H1 (cell line): Measurements from ENCODE around the gene SLFNL1. TPM values are rescaled to one million over a fixed set of nuclear protein-coding genes. Genes with fewer than 3 reads are reported as not detected.

Experiments
- CTCF ChIA-PET: fragments of 300-600 bp; sonication (Branson Sonifier 250); formaldehyde crosslinking; loops from one replicate; lab custom pipeline; 2021; ENCODE audit not compliant: partially characterized antibody; lab: Charles Lee
- POLR2A ChIA-PET: fragments of 300-600 bp; sonication (Branson Sonifier 250); formaldehyde crosslinking; loops from one replicate; lab custom pipeline; 2021; ENCODE audit warnings: inconsistent platforms; ENCODE audit not compliant: partially characterized antibody; lab: Charles Lee
- DNase-seq, 2 experiments: peaks; one replicate each; pipeline versions ENCODE4 v3.0.0 to v3.0.0-alpha.2; 2010 to 2022; ENCODE audit warnings: low spot score in 2 of 2, low read depth in 1 of 2, mixed read lengths in 1 of 2
- FAIRE-seq: peaks from 2 replicates; lab custom pipeline; 2011; peaks lifted over from hg19 to GRCh38; lab: Jason Lieb, UNC
- H2AFZ ChIP-seq: 2 replicates; pipeline ENCODE4 v1.8.1; 2012; ENCODE audit warnings: low read length, inconsistent platforms
- H2AK5ac ChIP-seq: 2 replicates; pipeline ENCODE4 v1.6.1; 2013; ENCODE audit warnings: low read depth, low read length
- H2BK120ac ChIP-seq: replicated peaks from 2 replicates; pipeline ENCODE3; 2013; ENCODE audit warnings: low read depth, low read length, inconsistent platforms
- H2BK12ac ChIP-seq: 2 replicates; pipeline ENCODE4 v1.6.1; 2013; ENCODE audit warnings: low read depth, low read length
- H2BK15ac ChIP-seq: 2 replicates; pipeline ENCODE4 v1.6.1; 2013; ENCODE audit warnings: low read length
- H2BK20ac ChIP-seq: 2 replicates; pipeline ENCODE4 v1.6.1; 2013; ENCODE audit warnings: low read length
- H2BK5ac ChIP-seq: 2 replicates; pipeline ENCODE4 v1.6.1; 2013; ENCODE audit warnings: low read depth, low read length
- H3K14ac ChIP-seq: 2 replicates; pipeline ENCODE4 v1.6.1; 2013; ENCODE audit warnings: inconsistent platforms; ENCODE audit not compliant: insufficient read length
- H3K18ac ChIP-seq: 2 replicates; pipeline ENCODE4 v1.6.1; 2013; ENCODE audit warnings: low read length; ENCODE audit errors: extremely low read depth
- H3K23ac ChIP-seq: 2 replicates; pipeline ENCODE4 v1.6.1; 2013; ENCODE audit warnings: inconsistent platforms; ENCODE audit not compliant: insufficient read length
- H3K23me2 ChIP-seq: 2 replicates; pipeline ENCODE4 v1.6.1; 2013; ENCODE audit warnings: low read depth, low read length
- H3K27ac ChIP-seq: 2 replicates; pipeline ENCODE4 v1.6.1; 2011; ENCODE audit warnings: low read depth, low read length, inconsistent platforms
- H3K27me3 ChIP-seq, 4 experiments: replicated peaks in 1 of 4; 1 replicate in 1 of 4; 2 replicates in 3 of 4; pipeline versions ENCODE4 v1.6.1 to v1.8.1; 2011 to 2013; ENCODE audit warnings: low read length in 3 of 4, mild to moderate bottlenecking in 3 of 4, inconsistent platforms in 2 of 4, mixed read lengths in 2 of 4, moderate library complexity in 1 of 4; ENCODE audit not compliant: control insufficient read depth in 3 of 4, insufficient read depth in 3 of 4; ENCODE audit errors: extremely low read depth in 1 of 4
- H3K36me3 ChIP-seq, 4 experiments: 2 replicates each; pipeline versions ENCODE4 v1.6.1 to v1.8.1; 2011 to 2013; ENCODE audit warnings: mild to moderate bottlenecking in 4 of 4, low read length in 3 of 4, moderate library complexity in 2 of 4, control low read depth in 1 of 4, inconsistent platforms in 1 of 4; ENCODE audit not compliant: insufficient read depth in 4 of 4, control insufficient read depth in 2 of 4
- H3K4ac ChIP-seq: replicated peaks from 2 replicates; pipeline ENCODE3; 2013; ENCODE audit warnings: low read length, low read depth, mixed read lengths, inconsistent platforms; ENCODE audit not compliant: insufficient read length
- H3K4me1 ChIP-seq, 4 experiments: replicated peaks in 1 of 4; 1 replicate in 1 of 4; 2 replicates in 3 of 4; pipeline versions ENCODE4 v1.6.1 to v1.8.1; 2011 to 2013; ENCODE audit warnings: low read length in 3 of 4, inconsistent platforms in 2 of 4, mixed read lengths in 1 of 4; ENCODE audit not compliant: insufficient read depth in 4 of 4, control insufficient read depth in 3 of 4
- H3K4me2 ChIP-seq, 2 experiments: 2 replicates each; pipeline versions ENCODE4 v1.6.1 to v1.8.1; 2011 to 2013; ENCODE audit warnings: low read depth in 2 of 2, low read length in 2 of 2, control low read depth in 1 of 2, inconsistent platforms in 1 of 2, mild to moderate bottlenecking in 1 of 2; ENCODE audit not compliant: insufficient read depth in 1 of 2
- H3K4me3 ChIP-seq, 4 experiments: fragments of 200-600, 300-600 bp in 1 of 4; sonication (generic), shearing (Covaris generic), sonication (Bioruptor Twin) in 1 of 4; 2 replicates each; pipeline versions ENCODE4 v1.5.1 to v1.8.1; 2011 to 2016; ENCODE audit warnings: low read length in 4 of 4, low read depth in 3 of 4, control low read depth in 2 of 4, inconsistent platforms in 2 of 4, mild to moderate bottlenecking in 2 of 4, mixed read lengths in 1 of 4, moderate library complexity in 1 of 4; ENCODE audit not compliant: insufficient read depth in 2 of 4; ENCODE audit errors: extremely low read depth in 1 of 4
- H3K56ac ChIP-seq: replicated peaks from 2 replicates; pipeline ENCODE3; 2013; ENCODE audit warnings: low read depth, mild to moderate bottlenecking, mixed read lengths, low read length, inconsistent platforms; ENCODE audit not compliant: insufficient read length
- H3K79me1 ChIP-seq: 2 replicates; pipeline ENCODE4 v1.6.1; 2013; ENCODE audit warnings: low read depth, low read length, control low read depth
- H3K79me2 ChIP-seq, 2 experiments: 2 replicates each; pipeline versions ENCODE4 v1.6.1 to v1.8.1; 2012 to 2013; ENCODE audit warnings: low read length in 2 of 2, mild to moderate bottlenecking in 2 of 2, inconsistent platforms in 1 of 2; ENCODE audit not compliant: insufficient read depth in 2 of 2, control insufficient read depth in 1 of 2
- H3K9ac ChIP-seq, 4 experiments: replicated peaks in 1 of 4; 1 replicate in 1 of 4; 2 replicates in 3 of 4; pipeline versions ENCODE4 v1.6.1 to v1.8.1; 2011 to 2013; ENCODE audit warnings: low read depth in 3 of 4, low read length in 3 of 4, control low read depth in 2 of 4, mild to moderate bottlenecking in 2 of 4, moderate library complexity in 2 of 4, inconsistent platforms in 1 of 4; ENCODE audit errors: extremely low read depth in 1 of 4
- H3K9me3 ChIP-seq, 2 experiments: 2 replicates each; pipeline versions ENCODE4 v1.6.1 to v1.8.1; 2012 to 2013; ENCODE audit warnings: mild to moderate bottlenecking in 2 of 2, moderate library complexity in 2 of 2, control low read depth in 1 of 2, inconsistent platforms in 1 of 2, low read depth in 1 of 2, low read length in 1 of 2, mixed read lengths in 1 of 2; ENCODE audit not compliant: insufficient read depth in 2 of 2
- H4K20me1 ChIP-seq, 2 experiments: replicated peaks in 1 of 2; 2 replicates each; pipeline versions ENCODE3 to v1.8.1; 2011 to 2013; ENCODE audit warnings: inconsistent platforms in 2 of 2, low read length in 2 of 2, mild to moderate bottlenecking in 1 of 2; ENCODE audit not compliant: insufficient read depth in 2 of 2, control insufficient read depth in 1 of 2
- H4K5ac ChIP-seq: 2 replicates; pipeline ENCODE4 v1.6.1; 2013; ENCODE audit warnings: low read length, low read depth, mixed read lengths, inconsistent platforms; ENCODE audit not compliant: insufficient read length
- H4K8ac ChIP-seq: 2 replicates; pipeline ENCODE4 v1.8.0; 2013; ENCODE audit warnings: mild to moderate bottlenecking, moderate library complexity, low read length, inconsistent platforms; ENCODE audit not compliant: insufficient read depth; ENCODE audit errors: extremely low read depth
- H4K91ac ChIP-seq: replicated peaks from 2 replicates; pipeline ENCODE3; 2013; ENCODE audit warnings: low read length, mixed read lengths, inconsistent platforms; ENCODE audit not compliant: insufficient read length
- KDM4A ChIP-seq: IDR thresholded peaks from one replicate; pipeline ENCODE4 v1.7.1; 2012; ENCODE audit warnings: low read depth, mild to moderate bottlenecking, moderate library complexity, low read length, inconsistent platforms; ENCODE audit not compliant: severe bottlenecking
- NRF1 ChIP-seq: IDR thresholded peaks from 2 replicates; pipeline ENCODE4 v1.6.1; 2011; ENCODE audit warnings: mild to moderate bottlenecking, low read depth, low read length, improper control_type of control experiment
- POLR2A ChIP-seq, 2 experiments: IDR thresholded peaks; 1 replicate in 1 of 2; 2 replicates in 1 of 2; pipeline ENCODE4 v1.6.1; 2011; ENCODE audit warnings: low read depth in 2 of 2, low read length in 2 of 2, mild to moderate bottlenecking in 2 of 2; ENCODE audit errors: control extremely low read depth in 1 of 2
- POLR2AphosphoS5 ChIP-seq: IDR thresholded peaks from 2 replicates; pipeline ENCODE4 v1.6.1; 2011; ENCODE audit warnings: low read depth, low read length
- WGBS, 2 experiments: shearing (Covaris generic) in 1 of 2; methylation state at CpG; one replicate each; pipeline versions ENCODE4 v1.1.6 to v1.1.7; 2013 to 2015; ENCODE audit warnings: low lambda C conversion rate in 2 of 2, mixed read lengths in 2 of 2, inconsistent platforms in 1 of 2, low coverage in 1 of 2, missing lambda C conversion rate in 1 of 2; ENCODE audit not compliant: insufficient replicate concordance in 2 of 2, insufficient coverage in 1 of 2, insufficient read length in 1 of 2; ENCODE audit errors: extremely low coverage in 1 of 2, missing lambda C conversion rate in 1 of 2; 5-methylcytosine and 5-hydroxymethylcytosine counted together
- polyA plus RNA-seq, 7 experiments: library from polyadenylated mRNA; depleted of rRNA in 3 of 7; stranded (reverse) in 5 of 7; unstranded in 2 of 7; fragments of >200 nt in 5 of 7; fragments of 200-250 nt in 2 of 7; gene quantifications; 1 replicate in 5 of 7; 2 replicates in 1 of 7; 4 replicates in 1 of 7; pipeline versions ENCODE4 v1.2.1 to v1.2.3, GENCODE V29; 2011 to 2013; ENCODE audit warnings: missing spikeins in 2 of 7, mixed read lengths in 2 of 7
- total RNA-seq: library from RNA; stranded (reverse); fragmentation: NEBNext Ultra II Directional; extraction: Animal tissue kit (Norgen Biotek cat#: 25700); gene quantifications from 2 replicates; pipeline ENCODE4 v1.2.1, GENCODE V29; 2021

The SLFNL1 gene
- total and polyA plus RNA-seq, 2 of the 8 experiments (the other 6 are each of a cell fraction or from before 2014, with no cell fraction given): not detected

GRCh38 chr1:40980453-40981121 is 40.9 kb downstream of the SLFNL1 start:
- H2BK15ac ChIP-seq: no peak overlapping the region
- peak overlapping the region; percentile 94 for H3K27ac ChIP-seq
- H2BK12ac ChIP-seq: no peak overlapping the region
- H3K14ac ChIP-seq: no peak overlapping the region
- peak overlapping the region; percentile 41 for H2BK120ac ChIP-seq
- no peaks in the 10 kb centered on the region for H3K27me3 ChIP-seq
- H3K79me1 ChIP-seq: no peaks in the 10 kb centered on the region
- peak overlapping the region; percentile 96; the same call in 1 of the 2 replicates for H4K8ac ChIP-seq
- peaks cover 17 to 52% of the 10 kb centered on the region in 2 experiments for H3K79me2 ChIP-seq
- H4K5ac ChIP-seq: peak overlapping the region; percentile 68
- peaks cover 4 to 11% (median 6%) of the 10 kb centered on the region in 4 experiments; a peak in 5 of 7 replicates for H3K4me1 ChIP-seq
- H3K9ac ChIP-seq: peak overlapping the region; percentile 81 to 92 (median 88)
- H3K56ac ChIP-seq: peak overlapping the region; percentile 71
- no peak overlapping the region for H2AFZ ChIP-seq
- H3K4me3 ChIP-seq: peak overlapping the region; percentile 78 to 87 (median 80)
- peak overlapping the region; percentile 92 to 96 for H3K4me2 ChIP-seq
- whole genome bisulfite sequencing, 2 experiments: 11% methylated on average over 27 of the region's 27 CpGs; no CpG with 5 or more reads in 1 of the 2 experiments
- ChIA-PET POLR2A (interaction anchor here (0.6 to 9.6 kb wide), 24 partner anchors 11 to 393 kb away, joined by 3 to 49 read pairs (median 4); partner anchors contain the start of genes CITED4, NFYC, SCMH1 and SLFNL1), CTCF (interaction anchor here (1.4 kb wide), 1 partner anchor 125 kb away, joined by 4 read pairs; no protein-coding TSS in a partner anchor)
- no peak overlapping the region; the same call in 1 of the 2 replicates for H2AK5ac ChIP-seq
- no peaks in the 10 kb centered on the region for H3K9me3 ChIP-seq
- no peak for DNase-seq
- H3K36me3 ChIP-seq: peaks cover 16 to 26% (median 23%) of the 10 kb centered on the region in 4 experiments
- H3K23ac ChIP-seq: no peak overlapping the region
- peak overlapping the region; percentile 75 for H4K91ac ChIP-seq
- H2BK20ac ChIP-seq: no peak overlapping the region
- no peak overlapping the region for H2BK5ac ChIP-seq
- H3K18ac ChIP-seq: no peak overlapping the region; the same call in 1 of the 2 replicates
- TF ChIP-seq POLR2AphosphoS5 (peak; percentile 11; the same call in 1 of the 2 replicates), NRF1 (no peak), POLR2A (IDR thresholded peaks at IDR 0.05; ENCODE audit: control extremely low read depth in 1 of 2, low read depth in 2 of 2, low read length in 2 of 2) (peak in 1 of 2 experiments; percentile 29; a peak in 2 of 3 replicates), KDM4A (peak; percentile 6)
- TF ChIP-seq, all 59 proteins: peak for 3
- Histone ChIP-seq H3K4ac (peak overlapping the region; percentile 84), H3K23me2 (peaks cover 11% of the 10 kb centered on the region; the same call in 1 of the 2 replicates), H4K20me1 (peaks cover 5 to 19% of the 10 kb centered on the region in 2 experiments)
- no peak for FAIRE-seq
